Measurements from ENCODE around the gene HEATR5A.
"Not testable (repeated sequence)": the region's sequence is repeated elsewhere in the genome, so short reads cannot be mapped to it uniquely, and the experiment has no call there.

HEATR5A gene

GRCh38 chr14:31283578-31284252 lies 136.6 kb downstream of the HEATR5A start:
- DNase-seq (ENCODE audit: low spot score), result no peak

GRCh38 chr14:31283153-31283552 lies 137.2 kb downstream of the HEATR5A start:
- DNase-seq (ENCODE audit: low spot score), result no peak

GRCh38 chr14:31280871-31281220 lies 139.5 kb downstream of the HEATR5A start:
- no peak for DNase-seq (ENCODE audit: low spot score)

DNA sequence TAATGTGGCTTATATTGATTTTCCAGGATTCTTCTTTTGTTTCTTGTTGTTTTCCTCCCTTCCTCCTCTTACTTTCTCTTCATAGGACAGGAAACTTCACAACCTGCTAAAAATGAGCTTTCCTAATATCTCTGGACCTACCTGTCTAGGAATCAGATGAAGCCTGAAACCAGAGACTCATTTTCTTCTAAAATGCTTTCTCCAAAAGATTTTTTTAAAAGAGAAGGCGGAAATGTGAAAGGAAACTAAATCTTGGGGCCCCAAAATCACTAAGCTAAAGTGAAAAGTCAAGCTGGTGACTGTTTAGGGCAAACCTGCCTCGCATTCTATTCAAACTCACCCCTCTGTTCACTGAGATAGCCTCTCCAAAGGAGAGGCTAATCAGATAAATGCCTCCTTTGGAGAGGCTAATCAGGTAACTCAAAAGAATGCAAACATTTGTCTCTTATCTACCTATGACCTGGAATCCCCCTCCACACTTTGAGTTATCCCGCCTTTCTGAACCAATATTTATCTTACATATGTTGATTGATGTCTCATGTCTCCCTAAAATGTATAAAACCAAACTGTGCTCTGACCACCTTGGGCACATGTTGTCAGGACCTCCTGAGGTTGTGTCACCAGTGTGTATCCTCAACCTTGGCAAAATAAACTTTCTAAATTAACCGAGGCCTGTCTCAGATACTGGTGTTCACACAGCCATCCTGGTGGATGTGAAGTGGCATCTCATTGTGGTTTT lies 140.0 kb downstream of the HEATR5A start:
- no peak for DNase-seq (ENCODE audit: low spot score)

GRCh38 chr14:31278883-31279282 lies 141.5 kb downstream of the HEATR5A start:
- DNase-seq (ENCODE audit: low spot score), result no peak

DNA sequence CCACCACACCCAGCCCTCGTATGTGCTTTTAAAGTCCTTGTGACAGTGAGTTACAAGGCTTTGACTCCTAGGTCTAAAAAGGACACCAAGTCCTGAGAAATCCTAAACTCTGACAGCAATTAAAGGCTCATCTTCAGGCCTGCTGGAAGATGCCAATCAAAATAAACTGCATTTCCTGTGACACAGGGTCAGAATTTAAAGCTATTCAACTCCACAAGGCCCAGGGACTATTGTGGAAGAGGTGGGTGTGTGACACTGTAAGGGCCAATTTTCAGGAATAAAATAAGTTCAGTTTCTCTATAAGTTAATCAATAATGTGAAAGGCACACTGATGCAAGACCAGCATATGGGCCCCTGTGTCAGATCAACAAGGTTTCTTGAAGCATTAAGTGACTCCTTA lies 143.3 kb downstream of the HEATR5A start:
- DNase-seq (ENCODE audit: low spot score), result no peak

DNA sequence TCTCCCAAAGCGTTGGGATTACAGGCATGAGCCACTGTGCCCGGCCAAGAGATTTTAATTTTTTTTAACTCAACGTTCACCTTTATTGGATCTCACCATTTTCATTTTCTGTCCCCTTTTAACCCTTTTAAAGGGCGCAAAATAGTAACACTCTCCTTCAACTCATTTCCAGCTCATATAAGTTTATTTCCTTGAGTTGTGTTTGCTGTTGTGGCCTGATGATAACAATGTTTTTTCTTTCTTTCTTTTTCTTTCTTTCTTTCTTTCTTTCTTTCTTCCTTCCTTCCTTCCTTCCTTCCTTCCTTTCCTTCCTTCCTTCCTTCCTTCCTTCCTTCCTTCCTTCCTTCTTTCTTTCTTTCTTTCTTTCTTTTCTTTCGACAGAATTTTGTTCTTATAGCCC lies 143.9 kb downstream of the HEATR5A start:
- DNase-seq (ENCODE audit: low spot score), result not testable (repeated sequence)

DNA sequence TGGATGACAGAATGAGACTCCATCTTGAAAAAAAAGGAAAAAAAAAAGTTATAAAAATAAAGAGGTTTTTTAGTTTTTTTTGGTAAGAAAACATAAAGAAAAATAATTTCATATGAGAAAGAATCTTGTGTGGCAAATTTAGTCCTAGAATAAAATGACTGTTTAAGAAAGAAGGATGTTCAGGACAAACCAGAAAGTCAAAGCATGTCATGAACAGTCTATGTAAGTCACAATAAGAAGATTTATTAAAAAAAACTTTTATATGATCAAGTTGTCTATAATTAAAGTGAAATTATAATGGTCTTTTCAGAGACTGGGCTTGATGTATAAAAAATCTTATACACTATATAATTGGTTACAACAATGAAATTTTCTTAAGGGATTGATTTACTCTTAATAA lies 144.6 kb downstream of the HEATR5A start:
- DNase-seq (ENCODE audit: low spot score), result no peak

GRCh38 chr14:31271648-31272047 lies 148.7 kb downstream of the HEATR5A start:
- no peak for DNase-seq (ENCODE audit: low spot score)

- DNase-seq (ENCODE audit: low spot score), result no peak
These were observed 150.1 kb downstream of the HEATR5A start for GRCh38 chr14:31270196-31270772.

DNA sequence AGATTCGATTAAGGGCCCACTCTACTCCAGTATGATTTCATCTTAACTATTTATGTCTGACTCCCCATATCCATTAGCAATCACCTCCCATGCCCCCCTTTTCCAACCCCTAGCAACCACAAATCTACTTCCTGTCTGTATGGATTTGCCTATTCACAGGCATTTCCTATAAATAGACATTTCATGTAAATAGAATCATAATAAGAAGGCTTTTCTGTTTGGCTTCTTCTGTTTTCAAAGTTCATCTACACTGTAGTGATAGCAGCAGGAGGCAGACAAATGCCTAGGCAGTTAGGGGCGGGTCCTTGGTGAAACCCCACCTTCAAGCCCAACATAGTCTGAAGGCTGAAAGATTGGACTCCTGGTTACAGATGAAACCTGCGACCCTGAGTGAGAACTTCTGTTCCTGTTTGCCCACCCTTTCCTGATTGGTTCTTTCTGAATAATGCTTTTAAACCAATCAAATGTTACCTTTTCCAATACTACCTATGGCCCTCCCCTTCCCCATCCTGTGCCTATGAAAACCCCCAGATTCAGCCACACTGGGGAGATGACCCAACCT lies 150.6 kb downstream of the HEATR5A start:
- no peak for DNase-seq (ENCODE audit: low spot score)

GRCh38 chr14:31268216-31268615 lies 152.1 kb downstream of the HEATR5A start:
- no peak for DNase-seq (ENCODE audit: low spot score)

DNA sequence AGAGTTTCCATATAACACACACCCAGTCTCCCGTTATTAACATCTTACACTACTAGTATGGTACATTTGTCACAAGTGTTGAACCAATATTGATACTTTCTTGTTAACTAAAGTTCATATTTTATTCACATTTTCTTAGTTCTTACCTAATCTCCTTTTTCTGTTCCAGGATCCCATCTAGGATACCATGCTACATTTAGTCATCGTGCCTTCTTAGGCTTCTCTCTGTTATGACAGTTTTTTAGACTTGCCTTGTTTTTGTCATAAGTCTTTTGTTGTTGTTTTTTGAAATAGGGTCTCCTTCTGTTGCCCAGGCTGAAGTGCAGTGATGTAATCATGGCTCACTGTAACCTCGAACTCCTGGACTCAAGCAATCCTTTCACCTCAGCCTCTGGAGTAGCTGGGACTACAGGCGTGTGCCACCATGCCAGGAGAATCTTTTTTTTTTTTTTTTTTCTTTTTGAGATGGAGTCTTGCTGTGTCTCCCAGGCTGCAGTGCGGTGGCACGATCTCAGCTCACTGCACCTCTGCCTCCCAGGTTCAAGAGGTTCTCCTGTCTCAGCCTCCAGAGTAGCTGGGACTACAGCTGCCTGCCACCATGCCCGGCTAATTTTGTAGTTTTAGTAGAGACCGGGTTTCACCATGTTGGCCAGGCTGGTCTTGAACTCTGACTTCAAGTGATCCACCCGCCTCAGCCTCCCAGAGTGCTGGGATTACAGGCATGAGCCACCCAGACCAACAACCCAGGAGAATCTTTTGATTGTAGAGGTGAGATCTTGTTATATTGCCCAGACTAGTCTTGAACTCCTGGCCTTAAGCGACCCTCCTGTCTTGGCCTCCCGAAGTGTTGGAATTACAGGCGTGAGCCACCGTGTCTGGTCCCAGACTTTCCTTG lies 153.7 kb downstream of the HEATR5A start:
- no peak for DNase-seq (ENCODE audit: low spot score)

DNA sequence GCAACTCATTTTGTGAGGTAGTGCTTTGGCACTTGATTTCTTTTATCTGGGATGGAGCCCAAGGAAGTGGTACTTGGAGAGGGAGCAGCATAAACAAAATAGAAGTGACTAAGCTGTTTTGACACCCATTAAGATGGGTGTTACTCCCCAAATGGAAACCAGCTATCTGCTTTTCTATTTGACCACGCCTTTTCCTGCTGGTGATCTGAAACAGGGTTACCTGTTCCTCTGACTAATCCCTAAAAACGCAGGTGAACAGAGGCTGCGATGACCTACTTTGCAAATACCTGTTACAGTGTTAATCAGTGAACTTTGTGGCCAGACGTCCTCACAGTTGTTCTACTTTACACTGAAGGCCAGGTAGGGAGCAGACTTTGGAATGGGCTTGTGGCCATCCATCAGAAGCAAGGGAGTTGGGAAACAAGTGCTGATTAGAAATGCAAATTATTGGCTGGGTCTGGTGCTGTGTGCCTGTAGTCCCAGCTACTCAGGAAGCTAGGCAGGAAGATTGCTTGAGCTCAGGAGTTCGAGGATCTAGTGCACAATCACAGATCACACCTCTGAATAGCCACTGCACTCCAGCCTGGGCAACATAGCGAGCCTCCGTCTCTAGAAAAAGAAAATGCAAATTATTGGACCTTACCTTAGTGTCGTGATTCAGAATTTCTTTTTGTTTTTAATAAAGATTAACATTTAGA lies 154.5 kb downstream of the HEATR5A start:
- DNase-seq (ENCODE audit: low spot score), result no peak

GRCh38 chr14:31263485-31264133 lies 156.7 kb downstream of the HEATR5A start:
- no peak for DNase-seq (ENCODE audit: low spot score)

GRCh38 chr14:31261859-31262731 lies 158.3 kb downstream of the HEATR5A start:
- DNase-seq (ENCODE audit: low spot score), result no peak

DNA sequence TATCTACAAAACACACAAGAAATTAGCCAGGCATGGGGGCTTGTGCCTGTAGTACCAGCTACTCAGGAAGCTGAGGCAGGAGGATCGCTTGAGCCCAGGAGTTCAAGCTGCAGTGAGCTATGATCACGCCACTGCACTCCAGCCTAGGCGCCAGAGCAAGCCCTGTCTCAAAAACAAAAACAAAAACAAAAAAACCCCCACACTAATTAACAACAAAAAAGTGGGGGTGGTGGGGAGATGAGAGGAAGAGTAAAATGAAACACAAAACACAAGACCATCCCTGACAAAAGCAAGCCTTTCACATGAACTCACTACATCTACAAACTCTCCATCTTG lies 158.9 kb downstream of the HEATR5A start:
- DNase-seq (ENCODE audit: low spot score), result no peak

DNA sequence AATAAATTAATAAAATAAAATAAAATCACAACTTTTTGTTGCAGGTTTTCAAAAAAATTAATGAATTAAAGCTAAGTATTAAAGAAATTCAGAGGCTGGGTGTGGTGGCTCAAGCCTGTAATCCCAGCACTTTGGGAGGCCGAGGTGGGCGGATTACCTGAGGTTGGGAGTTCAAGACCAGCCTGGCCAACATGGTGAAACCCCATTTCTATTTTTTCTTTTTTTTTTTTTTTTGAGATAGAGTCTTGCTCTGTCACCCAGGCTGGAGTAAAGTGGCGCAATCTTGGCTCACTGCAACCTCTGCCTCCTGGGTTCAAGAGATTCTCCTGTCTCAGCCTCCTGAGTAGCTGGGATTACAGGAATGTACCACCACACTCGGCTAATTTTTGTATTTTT lies 161.3 kb downstream of the HEATR5A start:
- DNase-seq (ENCODE audit: low spot score), result not testable (repeated sequence)

DNA sequence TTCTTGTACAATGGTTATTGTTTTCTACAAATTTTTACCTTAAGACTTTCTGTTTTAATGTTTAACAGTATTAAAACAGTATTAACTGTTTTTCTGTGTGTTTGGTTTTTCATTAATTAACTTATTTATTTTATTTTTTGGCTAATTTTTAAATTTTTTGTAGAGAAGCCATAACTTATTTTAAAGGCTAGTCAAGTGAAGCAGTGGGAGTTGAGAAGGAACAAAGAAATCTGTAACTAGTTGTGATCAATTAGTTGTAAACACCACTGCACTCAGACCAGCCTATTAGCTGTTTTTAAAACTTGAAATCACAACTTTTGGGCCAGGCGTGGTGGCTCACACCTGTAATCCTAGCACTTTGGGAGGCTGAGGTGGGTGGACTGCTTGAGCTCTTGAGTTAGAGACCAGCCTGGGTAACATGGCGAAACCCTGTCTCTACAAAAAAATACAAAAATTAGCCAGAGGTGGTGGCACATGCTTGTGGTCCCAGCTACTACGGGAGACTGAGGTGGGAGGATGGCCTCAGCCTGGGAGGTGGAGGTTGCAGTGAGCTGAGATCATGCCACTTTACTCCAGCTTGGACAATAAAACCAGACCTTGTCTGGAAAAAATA lies 161.8 kb downstream of the HEATR5A start:
- no peak for DNase-seq (ENCODE audit: low spot score)
